Activated CD4-positive, alpha-beta T cell treated with anti-CD3 and anti-CD28 coated beads, Interleukin-2, amount 50 U/mL, for 48 hours (primary cell): ENCODE data around the gene ACYP2.

Experiments
- DNase-seq, 2 experiments: peaks; one replicate each; pipeline ENCODE4 v3.0.0-alpha.2; 2020

Gene ACYP2

DNA sequence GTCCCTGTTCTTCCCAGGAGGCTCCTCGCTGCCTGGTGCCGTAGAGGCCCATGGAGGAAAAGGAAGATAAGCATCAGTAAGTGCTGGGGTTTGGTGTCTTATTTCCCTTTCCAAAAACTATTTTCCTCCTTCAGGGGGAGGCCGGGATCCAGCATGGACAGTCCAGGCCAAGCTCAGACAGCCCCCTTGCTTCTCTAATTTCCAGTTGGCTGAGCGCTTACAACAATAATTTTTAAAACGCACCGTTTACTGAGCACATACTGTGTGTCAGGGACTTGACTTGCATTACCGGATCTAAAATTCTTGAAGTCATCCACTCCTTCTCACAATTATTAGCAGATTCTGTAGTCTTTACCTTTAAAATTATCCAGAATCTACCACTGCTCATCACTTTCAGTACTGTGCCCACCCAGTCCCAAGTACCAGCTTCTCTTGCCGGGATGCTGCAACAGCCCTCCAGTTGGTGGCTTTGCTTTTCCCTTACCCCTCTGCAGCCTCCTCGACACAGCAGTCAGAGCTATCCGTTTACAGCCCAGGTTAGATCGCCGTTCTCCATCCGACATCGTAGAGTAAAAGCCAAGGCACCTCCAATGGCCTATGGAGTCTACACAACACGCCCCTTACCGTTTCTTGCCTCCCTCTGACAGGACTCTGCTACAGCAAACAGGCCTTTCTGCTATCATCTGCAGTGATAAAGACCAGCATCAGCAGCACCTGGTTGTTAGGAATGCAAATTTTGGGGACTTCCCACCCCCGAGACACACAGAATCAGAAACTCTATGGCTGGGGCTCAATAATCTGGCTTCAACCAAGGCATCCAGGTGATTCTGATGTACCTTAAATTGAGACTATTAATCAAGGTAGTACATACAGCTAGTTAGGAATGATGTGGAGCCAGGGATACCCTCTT lies 215.8 kb downstream of the ACYP2 start:
- DNase-seq = no peak

- DNase-seq = no peak
Observed at GRCh38 chr2:54332386-54332785, 217.0 kb downstream of the ACYP2 start.

DNA sequence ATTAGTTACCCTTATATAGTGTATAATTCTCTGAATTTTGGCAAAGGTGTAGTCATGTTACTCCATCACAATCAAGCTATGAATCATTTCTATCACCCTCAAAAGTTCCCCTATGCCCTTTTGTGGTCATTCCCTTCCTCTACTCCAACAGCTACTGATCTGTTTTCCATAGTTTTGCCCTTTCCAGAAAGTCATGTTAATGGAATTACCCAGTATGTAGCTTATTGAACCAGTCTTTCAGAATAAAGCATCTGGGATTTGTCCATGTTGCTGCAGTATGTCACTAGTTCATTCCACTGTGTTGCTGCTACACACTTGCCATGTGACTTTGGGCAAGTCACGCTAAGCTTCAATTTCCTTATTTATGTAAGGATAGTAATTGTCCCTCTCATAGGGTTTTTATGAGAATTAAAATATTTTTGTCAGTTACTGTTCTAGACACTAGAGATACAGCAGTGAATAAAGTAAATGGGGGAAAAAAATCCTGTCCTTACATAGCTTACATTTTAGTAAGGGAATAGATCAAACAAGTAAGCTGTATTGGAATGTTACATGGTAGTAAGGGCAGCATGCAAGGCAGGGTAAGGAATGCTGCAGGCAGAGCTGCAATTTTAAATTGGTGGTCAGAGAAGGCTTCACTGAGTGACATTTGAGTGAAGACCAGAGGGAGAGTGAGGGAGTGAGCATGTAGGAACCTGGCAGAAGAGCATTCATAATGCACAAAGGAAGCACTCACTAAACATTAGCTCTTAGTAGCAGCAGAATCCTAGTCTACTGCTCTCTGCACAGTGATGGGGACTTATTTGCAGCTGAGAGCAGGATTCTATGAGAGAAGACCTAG lies 220.9 kb downstream of the ACYP2 start:
- DNase-seq = no peak

GRCh38 chr2:54336977-54337255 lies 221.5 kb downstream of the ACYP2 start:
- no peak for DNase-seq

DNA sequence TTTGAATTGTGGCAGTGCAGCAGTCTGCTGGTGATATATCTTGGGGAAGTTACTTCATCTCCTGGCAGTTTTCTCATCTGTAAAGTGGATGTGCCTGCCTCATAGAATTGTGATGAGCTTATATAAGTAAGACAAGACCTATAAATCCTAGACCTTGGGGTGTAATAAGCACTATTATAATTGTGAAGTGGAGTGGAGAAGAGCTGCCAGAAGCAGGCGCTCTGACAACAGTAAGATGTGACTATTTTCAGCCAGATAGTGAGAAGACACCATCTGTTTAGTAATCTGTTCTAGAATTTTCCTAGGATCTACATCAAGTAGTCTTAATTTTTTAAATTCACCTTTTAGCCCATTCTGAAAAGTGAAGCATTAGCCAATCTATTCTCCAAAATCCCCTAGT lies 226.2 kb downstream of the ACYP2 start:
- DNase-seq = no peak

DNA sequence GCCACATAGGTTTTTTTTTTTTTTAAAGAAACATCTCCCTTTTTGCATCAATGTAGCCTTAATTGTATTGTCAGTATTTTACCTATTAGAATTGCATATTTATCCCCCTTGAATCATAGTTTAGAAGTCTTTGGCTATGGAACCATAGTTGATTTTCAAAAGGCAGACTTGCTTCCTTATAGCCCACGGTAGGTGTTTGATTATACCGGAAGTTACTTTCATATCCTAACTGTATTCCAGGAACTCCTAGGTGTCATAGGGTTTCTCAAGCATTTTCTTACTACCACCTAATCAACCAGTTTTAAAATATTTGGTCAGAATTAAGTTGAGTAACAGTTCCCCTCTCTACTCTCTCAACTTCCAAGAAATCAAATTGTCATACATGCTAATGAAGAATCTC lies 227.2 kb downstream of the ACYP2 start:
- DNase-seq = no peak

DNA sequence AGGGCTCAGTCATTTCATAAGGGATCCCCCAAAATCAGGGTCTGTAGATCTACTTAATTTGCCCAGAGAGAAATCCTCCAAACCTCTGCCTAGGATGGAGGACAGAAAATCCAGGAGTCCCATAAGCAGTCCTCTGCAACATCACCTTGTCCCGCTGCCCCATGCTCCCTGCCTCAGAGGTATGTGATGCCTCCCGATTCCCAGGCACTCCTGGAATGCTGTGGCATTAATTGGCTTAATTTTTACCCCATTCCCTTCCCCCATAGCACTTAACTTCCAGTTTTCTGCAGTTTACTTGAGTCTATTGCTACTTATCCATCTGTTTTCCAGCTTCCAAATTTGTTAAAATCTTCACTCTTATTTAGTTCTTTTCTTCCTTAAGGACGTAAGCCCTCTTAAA lies 232.2 kb downstream of the ACYP2 start:
- no peak for DNase-seq

- DNase-seq = no peak
Observed at GRCh38 chr2:54348646-54349045, 233.2 kb downstream of the ACYP2 start.

- DNase-seq = no peak
Observed at GRCh38 chr2:54350426-54350825, 235.0 kb downstream of the ACYP2 start.

- no peak for DNase-seq
Observed at GRCh38 chr2:54353216-54353615, 237.8 kb downstream of the ACYP2 start.
